Common myeloid progenitor, CD34-positive (primary cell): ENCODE data around the gene BATF3.

Source experiments
- CTCF ChIA-PET: fragments of 350-600 bp; sonication (Branson Sonifier 250); formaldehyde crosslinking; loops from one replicate; lab custom pipeline; 2021; ENCODE audit warnings: antibody characterized with exemption; lab: Charles Lee
- POLR2A ChIA-PET: fragments of 350-600 bp; sonication (Branson Sonifier 250); formaldehyde crosslinking; loops from one replicate; lab custom pipeline; 2021; ENCODE audit warnings: antibody characterized with exemption; lab: Charles Lee
- DNase-seq, 3 donors: peaks; one replicate each; pipeline versions ENCODE4 v3.0.0 to v3.0.0-alpha.2; 2013
- H3K27ac ChIP-seq, 2 experiments: 1 replicate in 1 of 2; 2 replicates in 1 of 2; pipeline ENCODE4 v1.7.0; 2013; ENCODE audit warnings: inconsistent platforms in 2 of 2, low read length in 2 of 2, mild to moderate bottlenecking in 2 of 2, low read depth in 1 of 2, moderate library complexity in 1 of 2; ENCODE audit not compliant: severe bottlenecking in 2 of 2, insufficient read depth in 1 of 2, poor library complexity in 1 of 2
- H3K27me3 ChIP-seq, 5 experiments: replicated peaks in 2 of 5; 1 replicate in 3 of 5; 2 replicates in 2 of 5; pipeline versions ENCODE4 v1.6.1 to v1.7.0; 2013; ENCODE audit warnings: low read length in 4 of 5, mild to moderate bottlenecking in 2 of 5, moderate library complexity in 2 of 5, inconsistent platforms in 1 of 5; ENCODE audit not compliant: insufficient read depth in 5 of 5, control insufficient read depth in 4 of 5
- H3K36me3 ChIP-seq, 4 experiments: 1 replicate in 2 of 4; 2 replicates in 2 of 4; pipeline versions ENCODE4 v1.6.1 to v1.7.0; 2013; ENCODE audit warnings: low read length in 3 of 4, control low read depth in 1 of 4, mild to moderate bottlenecking in 1 of 4; ENCODE audit not compliant: control insufficient read depth in 4 of 4, insufficient read depth in 4 of 4
- H3K4me1 ChIP-seq, 4 experiments: 1 replicate in 3 of 4; 2 replicates in 1 of 4; pipeline versions ENCODE4 v1.6.1 to v1.7.1; 2013; ENCODE audit warnings: low read length in 3 of 4, mild to moderate bottlenecking in 3 of 4, control low read depth in 1 of 4, inconsistent platforms in 1 of 4, moderate library complexity in 1 of 4; ENCODE audit not compliant: control insufficient read depth in 4 of 4, insufficient read depth in 4 of 4; ENCODE audit errors: control extremely low read depth in 1 of 4
- H3K4me3 ChIP-seq, 7 experiments: 1 replicate in 4 of 7; 2 replicates in 3 of 7; pipeline versions ENCODE4 v1.5.1 to v1.7.0; 2013; ENCODE audit warnings: mild to moderate bottlenecking in 7 of 7, low read length in 6 of 7, moderate library complexity in 6 of 7, inconsistent platforms in 2 of 7, low read depth in 2 of 7, control low read depth in 1 of 7; ENCODE audit not compliant: insufficient read depth in 4 of 7, control insufficient read depth in 1 of 7; ENCODE audit errors: extremely low read depth in 1 of 7
- H3K9me3 ChIP-seq, 5 experiments: 1 replicate in 4 of 5; 2 replicates in 1 of 5; pipeline versions ENCODE4 v1.6.1 to v1.7.1; 2013; ENCODE audit warnings: low read length in 4 of 5, mild to moderate bottlenecking in 2 of 5, inconsistent platforms in 1 of 5, low read depth in 1 of 5, moderate library complexity in 1 of 5; ENCODE audit not compliant: control insufficient read depth in 4 of 5, insufficient read depth in 2 of 5; ENCODE audit errors: control extremely low read depth in 1 of 5
- WGBS: methylation state at CpG from one replicate; pipeline ENCODE4 v1.1.5; 2013; ENCODE audit not compliant: insufficient coverage; 5-methylcytosine and 5-hydroxymethylcytosine counted together

Gene BATF3

DNA sequence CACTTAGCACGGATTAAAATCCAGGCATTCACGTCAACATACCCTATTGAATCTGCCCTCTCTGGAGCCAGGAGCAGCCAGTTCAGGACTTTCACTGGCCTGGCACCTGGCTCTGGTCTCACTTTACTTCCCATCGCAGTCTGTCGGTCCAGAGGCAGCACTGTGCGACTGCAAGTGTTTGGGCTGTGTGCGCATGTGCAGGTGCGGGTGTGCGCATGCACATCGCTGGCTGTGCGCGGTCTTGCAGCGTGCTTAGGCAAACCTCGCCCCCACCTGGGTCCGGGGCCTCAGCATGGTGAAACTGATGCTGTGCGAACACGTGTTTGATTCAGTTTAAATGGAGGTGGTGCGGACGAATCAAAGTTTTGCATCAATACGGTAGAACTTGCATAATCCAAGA is 53.1 kb downstream of the BATF3 start:
- WGBS, result 94% methylated on average over 17 of the region's 19 CpGs
- Histone ChIP-seq H3K9me3 (no peaks in the 10 kb centered on the region), H3K4me3 (peak overlapping the region in 1 of 7 experiments; percentile 3), H3K27me3 (no peaks in the 10 kb centered on the region), H3K36me3 (no peaks in the 10 kb centered on the region), H3K27ac (peak overlapping the region in 1 of 2 experiments; percentile 51), H3K4me1 (peaks cover 0 to 44% (median 19%) of the 10 kb centered on the region in 4 experiments)
- ChIA-PET POLR2A (interaction anchor here (0.5 to 1.0 kb wide), 2 partner anchors 11 to 37 kb away, joined by 3 to 4 read pairs; no protein-coding TSS in a partner anchor), CTCF (interaction anchor here (1.1 to 1.7 kb wide), 4 partner anchors 11 to 38 kb away, joined by 3 to 4 read pairs (median 4); partner anchors contain the start of gene ATF3)
- DNase-seq, result no peak

DNA sequence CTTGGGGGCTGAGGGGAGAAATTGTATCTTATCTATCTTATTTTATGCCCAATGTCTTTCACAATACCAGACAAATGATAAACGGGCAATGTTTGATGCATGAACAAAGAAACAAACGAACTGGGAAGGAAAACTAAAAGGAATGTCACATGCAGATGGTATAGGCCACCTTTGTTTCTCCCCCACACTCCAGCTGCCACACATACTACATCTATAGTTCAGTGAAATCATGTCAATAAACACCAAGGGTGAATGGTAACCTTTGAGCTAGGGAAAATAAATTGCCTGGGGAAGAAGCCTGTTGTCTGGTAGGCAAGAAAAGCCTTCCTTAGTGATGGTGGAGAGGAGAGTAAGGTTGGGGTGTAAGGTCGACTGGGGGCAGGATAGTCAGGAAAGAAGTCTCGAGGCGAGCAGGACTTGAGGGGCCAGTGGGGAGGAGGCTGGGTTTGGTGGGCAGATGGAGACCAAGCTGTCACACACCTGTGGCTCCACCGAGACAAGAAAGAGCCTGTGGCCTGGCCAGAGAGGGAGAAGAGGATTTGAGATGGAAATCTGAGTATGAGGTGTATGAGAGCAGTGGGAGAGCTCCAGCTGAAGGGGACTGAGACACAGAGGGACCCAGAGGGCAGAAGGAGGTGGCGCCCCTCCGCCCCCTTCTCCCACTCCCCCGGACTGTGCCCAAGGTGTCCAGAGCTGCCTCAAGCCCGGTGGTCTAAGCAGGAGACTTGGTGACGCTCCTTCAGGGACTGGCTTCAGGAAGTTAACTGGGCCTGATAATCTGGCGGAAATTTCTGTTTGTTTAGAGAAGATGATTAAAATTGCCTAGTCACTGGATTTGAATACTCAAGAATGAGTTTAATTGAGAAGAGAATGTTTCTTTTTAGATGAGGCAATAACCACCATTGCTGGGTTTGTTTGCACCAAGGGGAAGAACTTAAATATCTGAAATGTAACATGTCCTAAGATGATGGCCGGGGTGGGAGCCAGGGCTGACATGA is 53.8 kb downstream of the BATF3 start:
- ChIA-PET CTCF (interaction anchor here (1.0 to 1.7 kb wide), 5 partner anchors 12 to 38 kb away, joined by 3 to 4 read pairs (median 3); partner anchors contain the start of gene ATF3), POLR2A (interaction anchor here (0.5 to 1.0 kb wide), 2 partner anchors 11 to 36 kb away, joined by 3 to 4 read pairs; no protein-coding TSS in a partner anchor)
- Histone ChIP-seq H3K9me3 (no peaks in the 10 kb centered on the region), H3K36me3 (no peaks in the 10 kb centered on the region), H3K27me3 (no peaks in the 10 kb centered on the region), H3K4me1 (peaks cover 0 to 44% (median 19%) of the 10 kb centered on the region in 4 experiments), H3K4me3 (peak overlapping the region in 1 of 7 experiments; percentile 3), H3K27ac (peak overlapping the region in 1 of 2 experiments; percentile 51)
- DNase-seq, result peak; percentile 74 to 86 (median 80)
- WGBS, result 48% methylated on average over 9 of the region's 13 CpGs

DNA sequence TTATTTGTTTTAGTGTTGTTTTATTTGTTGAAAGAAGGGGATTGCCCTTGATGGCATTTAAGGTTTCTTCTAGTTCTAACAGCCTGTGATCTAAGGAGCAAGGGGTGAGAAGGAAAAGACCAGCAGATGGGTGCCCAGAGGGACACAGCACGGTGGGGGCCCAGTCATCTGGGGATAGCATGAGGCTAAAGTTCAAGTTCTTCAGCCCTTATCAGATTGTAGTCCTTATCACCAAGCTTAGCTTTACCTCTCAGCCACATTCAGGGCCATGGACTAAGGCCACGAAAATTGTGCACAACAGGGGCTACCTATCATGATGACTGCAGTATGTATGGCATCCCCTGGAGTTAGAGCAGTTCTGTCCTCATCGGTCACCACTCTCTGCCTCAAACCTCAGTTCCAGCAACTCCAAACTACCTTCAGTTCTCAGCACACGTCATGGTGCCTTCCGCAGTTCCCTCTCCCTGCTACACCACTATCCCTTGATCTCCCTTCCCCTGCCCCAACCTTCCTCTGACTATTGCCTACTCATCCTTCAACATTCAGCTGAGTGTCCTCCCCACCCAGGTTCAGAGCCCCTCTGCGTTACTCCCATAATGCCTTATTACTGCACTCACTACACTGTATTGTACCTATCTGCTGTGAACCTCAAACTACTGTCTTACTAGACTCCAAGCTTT is 54.6 kb downstream of the BATF3 start:
- Histone ChIP-seq H3K27ac (no peak overlapping the region), H3K4me1 (peaks cover 0 to 36% (median 17%) of the 10 kb centered on the region in 4 experiments), H3K27me3 (no peaks in the 10 kb centered on the region), H3K4me3 (no peak overlapping the region), H3K9me3 (peaks cover 0 to under 1% (median 0%) of the 10 kb centered on the region in 5 experiments), H3K36me3 (no peaks in the 10 kb centered on the region)
- WGBS, result 87% methylated on average over 4 of the region's 6 CpGs
- POLR2A ChIA-PET, result no interaction called here
- CTCF ChIA-PET, result interaction anchor here (1.0 to 1.7 kb wide), 4 partner anchors 12 to 37 kb away, joined by 3 to 4 read pairs (median 4); partner anchors contain the start of gene ATF3
- DNase-seq, result no peak

DNA sequence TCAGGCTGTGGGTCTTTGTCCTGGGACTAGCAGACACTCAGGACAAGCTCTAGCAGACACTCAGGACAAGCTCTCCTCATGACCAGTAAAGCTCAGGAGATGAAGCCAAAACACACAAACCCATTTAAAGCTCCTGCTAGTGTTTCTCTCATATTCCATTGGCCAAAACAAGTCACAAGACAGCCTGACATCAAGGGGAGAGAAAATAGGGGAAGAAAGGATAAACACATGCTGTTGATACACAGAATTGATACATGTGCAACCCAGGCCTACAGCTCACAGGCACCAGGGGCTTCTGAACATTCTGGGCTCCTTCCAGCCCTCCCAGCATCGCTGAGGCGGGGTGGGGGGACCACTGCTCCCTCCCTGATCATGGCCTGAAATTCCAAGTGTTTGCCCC is 55.8 kb downstream of the BATF3 start:
- H3K9me3 ChIP-seq, result peaks cover 0 to 2% (median 0%) of the 10 kb centered on the region in 5 experiments
- no peak overlapping the region for H3K4me3 ChIP-seq
- no peaks in the 10 kb centered on the region for H3K36me3 ChIP-seq
- no peak overlapping the region for H3K27ac ChIP-seq
- WGBS, result 100% methylated on average over 2 of the region's 2 CpGs
- DNase-seq, result peak in 2 of 3 donors; percentile 52 to 69
- ChIA-PET POLR2A (interaction anchor here (1.1 kb wide), 1 partner anchor 36 kb away, joined by 3 read pairs; the partner anchor contains the start of gene ATF3), CTCF (interaction anchor here (1.0 to 3.6 kb wide), 4 partner anchors 14 to 166 kb away, joined by 3 to 26 read pairs (median 6); no protein-coding TSS in a partner anchor)
- peaks cover 0 to 45% (median 22%) of the 10 kb centered on the region in 4 experiments for H3K4me1 ChIP-seq
- no peaks in the 10 kb centered on the region for H3K27me3 ChIP-seq

DNA sequence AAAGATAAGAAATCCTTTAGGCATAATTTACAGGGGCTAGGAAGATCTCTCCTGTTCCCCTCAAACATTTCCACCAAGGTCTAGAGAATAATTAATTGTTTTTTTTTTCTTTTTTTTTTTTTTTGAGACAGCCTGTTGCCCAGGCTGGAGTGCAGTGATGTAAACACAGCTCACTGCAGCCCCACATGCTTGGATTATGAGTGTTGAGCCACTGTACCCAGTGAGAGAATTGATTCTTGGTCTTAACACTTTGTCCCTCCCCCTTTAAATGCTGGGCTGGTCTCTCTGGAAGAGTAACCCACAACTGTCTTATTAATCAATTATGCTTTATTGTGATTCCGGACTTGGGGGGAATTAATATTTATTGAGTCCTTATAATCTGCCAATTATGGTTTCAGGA is 57.7 kb downstream of the BATF3 start:
- Histone ChIP-seq H3K9me3 (peaks cover 0 to 2% (median 0%) of the 10 kb centered on the region in 5 experiments), H3K4me3 (no peak overlapping the region), H3K36me3 (no peaks in the 10 kb centered on the region), H3K27ac (no peak overlapping the region), H3K4me1 (peaks cover 15 to 58% (median 39%) of the 10 kb centered on the region in 4 experiments), H3K27me3 (no peaks in the 10 kb centered on the region)
- no peak for DNase-seq
- POLR2A ChIA-PET, result interaction anchor here (0.6 to 0.7 kb wide), 2 partner anchors 23 to 29 kb away, joined by 3 to 5 read pairs; no protein-coding TSS in a partner anchor
- no CpG with 5 or more reads among the region's 1 CpG for whole genome bisulfite sequencing
- CTCF ChIA-PET, result interaction anchor here (1.1 to 3.6 kb wide), 4 partner anchors 11 to 164 kb away, joined by 6 to 26 read pairs (median 6); no protein-coding TSS in a partner anchor

DNA sequence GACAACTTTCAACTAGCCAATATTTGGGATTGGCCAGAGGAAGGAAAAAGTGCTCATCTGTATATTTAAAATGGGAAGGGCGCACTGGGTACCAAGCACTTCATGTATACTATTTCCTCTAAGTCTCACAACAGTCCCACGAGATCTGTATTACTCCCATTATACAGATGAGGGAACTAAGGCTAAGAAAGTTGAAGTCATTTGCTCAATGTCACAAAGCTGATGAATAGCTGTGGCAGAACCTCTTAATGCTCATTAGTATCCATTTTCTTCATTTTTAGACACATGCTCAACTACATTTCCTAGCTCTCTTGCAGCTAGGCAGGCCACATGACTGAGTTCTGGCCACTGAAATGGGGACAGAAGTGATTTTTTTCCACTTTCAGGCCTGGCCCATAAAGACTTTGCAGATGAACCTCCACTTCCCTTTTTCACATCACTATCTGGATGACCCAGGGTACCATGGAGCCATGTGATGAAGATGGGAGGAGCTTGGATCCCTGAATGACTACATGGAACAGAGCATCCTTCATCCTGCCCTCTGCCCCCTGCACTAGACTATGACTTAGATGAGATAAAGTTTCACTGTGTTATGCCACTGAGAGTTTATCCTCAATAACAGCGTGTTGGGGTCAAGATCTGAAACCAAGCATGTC is 59.3 kb downstream of the BATF3 start:
- Histone ChIP-seq H3K4me3 (no peak overlapping the region), H3K27ac (no peak overlapping the region), H3K9me3 (peaks cover 0 to 2% (median 0%) of the 10 kb centered on the region in 5 experiments), H3K36me3 (no peaks in the 10 kb centered on the region), H3K4me1 (peaks cover 25 to 58% (median 48%) of the 10 kb centered on the region in 4 experiments), H3K27me3 (no peaks in the 10 kb centered on the region)
- POLR2A ChIA-PET, result no interaction called here
- CTCF ChIA-PET, result interaction anchor here (1.0 to 3.6 kb wide), 7 partner anchors 9 to 142 kb away, joined by 3 to 26 read pairs (median 4); no protein-coding TSS in a partner anchor
- 100% methylated on average over 2 of the region's 3 CpGs for WGBS
- DNase-seq, result peak in 2 of 3 donors; percentile 68 to 77
